ENCODE measurements around the gene PHF14.

DNA sequence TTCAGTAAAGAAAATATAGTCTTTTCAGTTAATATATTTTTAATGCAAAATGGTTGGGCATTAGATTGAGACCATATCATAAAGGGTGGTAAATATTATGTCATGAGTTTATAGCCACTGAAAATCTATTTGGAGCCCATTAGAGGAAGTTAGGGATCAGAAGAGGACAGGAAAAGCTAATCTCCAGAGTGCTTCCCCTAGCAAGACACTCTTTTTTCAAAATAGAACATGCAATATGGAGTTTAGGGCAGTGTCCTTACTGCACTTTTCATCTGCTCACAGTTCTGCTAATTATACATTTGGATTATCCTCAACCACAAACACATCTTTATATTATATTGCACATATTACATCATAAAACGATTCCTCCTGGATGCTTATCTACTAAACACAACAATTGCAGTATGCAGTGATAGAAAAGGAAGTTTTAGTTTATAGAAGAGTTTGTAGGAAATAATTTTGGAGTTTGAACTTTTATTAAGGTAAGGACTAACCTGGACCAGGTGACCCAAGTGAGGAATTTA, 159.8 kb downstream of the PHF14 start:
- TF ChIP-seq, protein P1, sequence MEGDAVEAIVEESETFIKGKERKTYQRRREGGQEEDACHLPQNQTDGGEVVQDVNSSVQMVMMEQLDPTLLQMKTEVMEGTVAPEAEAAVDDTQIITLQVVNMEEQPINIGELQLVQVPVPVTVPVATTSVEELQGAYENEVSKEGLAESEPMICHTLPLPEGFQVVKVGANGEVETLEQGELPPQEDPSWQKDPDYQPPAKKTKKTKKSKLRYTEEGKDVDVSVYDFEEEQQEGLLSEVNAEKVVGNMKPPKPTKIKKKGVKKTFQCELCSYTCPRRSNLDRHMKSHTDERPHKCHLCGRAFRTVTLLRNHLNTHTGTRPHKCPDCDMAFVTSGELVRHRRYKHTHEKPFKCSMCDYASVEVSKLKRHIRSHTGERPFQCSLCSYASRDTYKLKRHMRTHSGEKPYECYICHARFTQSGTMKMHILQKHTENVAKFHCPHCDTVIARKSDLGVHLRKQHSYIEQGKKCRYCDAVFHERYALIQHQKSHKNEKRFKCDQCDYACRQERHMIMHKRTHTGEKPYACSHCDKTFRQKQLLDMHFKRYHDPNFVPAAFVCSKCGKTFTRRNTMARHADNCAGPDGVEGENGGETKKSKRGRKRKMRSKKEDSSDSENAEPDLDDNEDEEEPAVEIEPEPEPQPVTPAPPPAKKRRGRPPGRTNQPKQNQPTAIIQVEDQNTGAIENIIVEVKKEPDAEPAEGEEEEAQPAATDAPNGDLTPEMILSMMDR (IDR thresholded peaks at IDR 0.05; ENCODE audit: low read length): no peak
- no peak for TF ChIP-seq EZH2 (optimal IDR thresholded peaks at IDR 0.05; ENCODE audit: low read depth, low read length)

Measured in MM.1S (cell line).